GM18526 (cell line): ENCODE results near the gene DNAJC28.

ENCODE experiments used
- POLR2A ChIP-seq: IDR thresholded peaks from 3 replicates; pipeline ENCODE4 v1.6.1; 2011; ENCODE audit not compliant: insufficient read length; ENCODE audit errors: extremely low read depth

DNAJC28 gene

DNA sequence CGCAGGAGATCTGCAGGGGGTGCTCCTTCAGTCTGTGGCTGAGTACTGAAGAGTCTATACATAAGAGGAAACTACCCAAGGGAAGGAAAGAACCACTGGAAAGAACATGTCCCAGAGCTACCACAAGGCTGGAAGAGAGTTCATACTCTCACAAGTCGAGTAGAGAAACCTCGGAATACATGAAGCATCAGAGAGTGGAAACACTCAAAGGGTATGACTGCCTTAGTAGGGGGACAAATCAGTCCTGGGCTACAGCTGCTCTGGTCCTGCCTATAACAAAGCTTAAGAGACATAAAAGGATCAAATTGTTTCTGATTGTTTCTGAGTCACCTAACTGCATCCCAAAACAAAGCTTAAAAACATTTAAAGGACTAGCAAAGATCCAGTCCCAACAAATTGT lies 39.2 kb downstream of the DNAJC28 start:
- no peak for TF ChIP-seq POLR2A

DNA sequence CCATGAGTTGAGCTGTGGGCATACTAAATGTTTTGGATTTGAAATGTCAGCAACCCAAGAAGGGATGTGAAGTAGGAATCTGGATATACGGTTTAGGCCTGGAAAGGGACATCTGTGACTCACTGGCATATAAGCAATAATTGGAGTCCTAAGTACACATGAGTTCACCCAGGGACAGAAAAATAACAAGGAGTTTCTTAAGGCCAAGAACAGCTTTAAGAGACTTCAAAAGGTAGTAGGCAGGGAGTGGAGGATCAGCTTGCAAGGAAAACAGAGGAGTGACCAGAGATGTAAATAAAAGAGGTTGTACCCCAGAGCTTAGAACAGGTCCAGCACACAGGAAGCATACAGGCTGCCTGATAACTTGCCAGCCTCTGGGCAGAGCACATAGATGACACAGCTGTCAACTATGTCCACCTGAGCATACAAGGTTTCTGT lies 39.9 kb downstream of the DNAJC28 start:
- TF ChIP-seq POLR2A: no peak

DNA sequence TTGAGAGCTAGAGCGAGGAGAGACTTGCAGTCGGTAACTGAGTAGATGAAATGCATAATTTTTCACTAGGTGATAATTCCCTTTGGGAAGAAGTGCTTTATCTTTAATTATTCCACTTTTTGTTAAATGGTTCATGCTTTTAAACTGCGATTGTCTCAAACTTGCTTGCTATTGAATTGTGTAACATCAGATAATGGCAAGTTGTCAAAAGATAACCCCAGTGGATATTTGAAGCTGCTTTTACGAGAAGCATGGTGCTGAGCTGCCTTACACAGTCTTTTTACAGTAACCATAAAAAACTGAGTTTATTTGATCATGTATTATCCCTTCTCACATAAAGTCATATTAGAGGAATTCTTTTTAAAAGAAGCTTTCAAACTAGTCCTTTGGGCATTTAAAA lies 41.9 kb downstream of the DNAJC28 start:
- no peak for TF ChIP-seq POLR2A

DNA sequence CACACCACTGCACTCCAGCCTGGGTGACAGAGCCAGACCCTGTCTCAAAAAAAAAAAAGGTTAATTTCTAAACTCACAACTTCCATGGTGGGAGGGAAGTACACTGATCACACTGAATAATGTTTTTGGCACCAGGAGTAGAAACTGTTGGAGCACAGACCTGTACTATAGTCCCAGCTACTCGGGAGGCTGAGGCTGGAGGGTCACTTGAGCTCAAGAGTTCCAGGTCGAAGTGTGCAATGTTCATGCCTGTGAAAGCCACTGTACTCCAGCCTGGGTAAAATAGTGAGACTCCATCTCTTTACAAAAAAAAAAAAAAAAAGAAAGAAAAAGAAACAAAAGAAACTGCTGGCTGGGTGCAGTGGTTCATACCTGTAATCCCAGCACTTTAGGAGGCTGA lies 47.0 kb downstream of the DNAJC28 start:
- no peak for TF ChIP-seq POLR2A

DNA sequence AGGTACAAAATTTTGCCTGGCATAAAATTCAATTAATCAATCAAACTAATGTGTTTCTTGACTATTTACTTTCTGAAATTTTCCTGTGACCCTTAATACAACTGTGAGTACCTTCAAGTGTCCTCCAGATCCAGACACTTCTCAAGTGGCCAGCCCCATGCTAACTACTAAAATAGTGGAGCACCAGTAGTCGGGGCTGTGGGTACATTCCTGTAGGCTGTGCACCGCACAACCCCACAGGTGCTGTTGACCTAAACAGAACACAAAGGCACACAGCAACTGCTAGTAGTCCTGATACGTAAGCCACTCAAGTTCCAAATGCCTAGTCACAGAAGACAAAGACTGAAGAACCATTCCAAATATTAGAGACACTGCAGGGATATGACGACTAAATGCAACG lies 48.3 kb downstream of the DNAJC28 start:
- TF ChIP-seq POLR2A: no peak

DNA sequence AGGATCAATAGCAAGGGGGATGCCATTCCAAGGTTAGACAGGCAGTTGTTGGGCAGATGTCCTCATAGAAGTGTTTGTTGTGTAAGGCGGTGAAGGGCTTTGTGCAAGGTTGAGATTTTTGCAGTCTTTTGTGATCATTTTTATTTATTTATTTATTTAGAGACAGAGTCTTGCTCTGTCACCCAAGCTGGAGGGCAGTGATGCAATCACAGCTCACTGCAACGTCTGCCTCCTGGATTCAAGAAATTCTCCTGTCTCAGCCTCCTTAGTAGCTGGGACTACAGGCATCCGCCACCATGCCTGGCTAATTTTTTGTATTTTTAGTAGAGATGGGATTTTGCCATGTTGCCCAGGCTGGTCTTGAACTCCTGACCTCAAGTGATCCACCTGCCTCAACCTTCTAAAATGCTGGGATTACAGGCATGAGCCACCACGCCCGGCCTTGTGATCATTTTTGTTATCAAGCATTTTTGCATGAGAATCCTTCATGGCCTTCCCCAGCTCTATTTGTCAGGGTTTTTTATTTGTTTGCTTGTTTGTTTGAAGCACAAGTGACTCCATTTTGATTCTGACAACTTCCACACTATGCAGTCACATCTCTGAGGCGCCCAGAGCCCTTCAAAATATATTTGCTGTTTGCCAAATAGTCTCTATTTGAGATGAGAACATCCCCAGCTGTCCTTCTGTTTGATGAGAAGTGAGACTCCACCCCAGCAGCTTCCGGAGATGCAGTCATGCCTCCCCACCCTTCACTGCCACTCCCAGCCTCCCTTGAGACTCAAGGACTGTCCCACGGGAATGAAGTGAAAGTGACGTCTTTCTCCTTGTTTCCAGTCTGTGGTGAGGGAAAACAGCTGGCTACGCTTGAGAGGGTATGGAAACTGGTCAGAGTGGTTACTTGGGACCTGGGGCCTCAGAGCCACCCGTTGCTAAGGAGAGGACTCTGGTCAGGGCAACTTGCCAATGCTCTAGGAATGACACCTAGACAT lies 49.7 kb downstream of the DNAJC28 start:
- no peak for TF ChIP-seq POLR2A
